GM18873 (cell line): ENCODE measurements around the gene RABGAP1L.
"Not testable (repeated sequence)": the region's sequence is repeated elsewhere in the genome, so short reads cannot be mapped to it uniquely, and the experiment has no call there.

Experiments
- ATAC-seq: cut with Tn5 transposase; IDR thresholded peaks from one replicate; pipeline ENCODE4 v1.9.1; 2021; ENCODE audit warnings: mild to moderate bottlenecking, moderate library complexity, moderate number of reproducible peaks; ENCODE audit not compliant: unreplicated experiment, low FRiP score

Gene RABGAP1L

GRCh38 chr1:174692313-174692712 is 533.0 kb downstream of the RABGAP1L start:
- ATAC-seq, result no peak

GRCh38 chr1:174693085-174693484 is 533.8 kb downstream of the RABGAP1L start:
- no peak for ATAC-seq

- ATAC-seq, result not testable (repeated sequence)
Measured at GRCh38 chr1:174693539-174693938, 534.2 kb downstream of the RABGAP1L start.

DNA sequence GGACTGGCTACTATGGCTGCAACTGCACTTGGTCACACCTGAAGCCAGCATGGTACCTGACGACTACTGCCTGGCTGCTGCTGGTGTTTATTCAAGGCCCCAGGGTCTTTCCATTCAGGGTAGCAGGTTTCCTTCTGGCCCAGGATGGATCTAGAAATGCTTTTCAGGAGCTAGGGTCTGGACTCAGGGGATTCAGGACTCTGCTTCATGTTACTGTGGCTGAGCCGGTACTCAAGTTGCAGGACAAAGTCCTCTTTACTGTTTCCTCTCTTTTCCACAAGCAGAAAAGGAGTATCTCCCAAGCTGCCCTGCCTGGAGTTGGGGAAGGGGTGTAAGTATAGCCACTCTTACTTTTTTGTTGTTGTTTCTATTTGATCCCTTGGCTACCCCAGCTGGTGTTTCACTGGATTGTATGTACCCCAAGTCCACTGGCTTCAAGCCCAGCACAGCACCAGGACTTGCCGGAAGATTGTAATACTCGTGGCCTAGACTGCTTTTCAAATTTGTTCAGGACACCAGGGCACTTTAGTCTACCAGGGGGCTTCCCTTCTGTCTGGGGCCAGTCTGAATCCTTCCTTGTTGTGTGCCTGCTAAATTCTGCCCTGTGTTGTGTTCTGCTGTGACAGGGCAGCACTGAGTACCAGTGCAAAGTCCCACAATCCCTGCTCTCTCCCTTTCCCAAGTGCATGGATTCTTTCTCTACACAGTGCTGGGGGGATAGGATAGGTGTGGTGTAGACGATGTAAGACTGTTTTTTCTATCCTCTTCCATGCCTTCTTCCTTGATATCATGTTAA is 536.9 kb downstream of the RABGAP1L start:
- ATAC-seq, result no peak

DNA sequence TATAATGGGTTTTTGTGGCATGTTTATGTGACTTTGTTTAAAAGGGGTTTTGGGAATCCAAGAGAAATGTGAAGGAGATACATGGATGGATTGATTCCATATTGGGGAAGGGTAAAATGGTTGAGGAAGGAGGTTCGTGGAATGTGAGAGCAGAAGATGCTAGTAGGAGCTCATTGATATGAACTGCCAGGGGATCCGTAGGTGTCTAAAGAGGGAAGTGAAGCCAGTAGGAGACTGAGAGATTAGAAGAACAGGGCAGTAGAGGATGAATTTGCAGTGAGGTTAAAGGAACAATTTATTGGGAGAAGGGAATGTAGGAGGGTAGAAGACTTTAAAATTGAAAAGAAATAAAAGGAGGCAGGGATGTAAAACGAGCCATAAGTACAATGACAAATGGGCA is 541.0 kb downstream of the RABGAP1L start:
- ATAC-seq, result no peak

- no peak for ATAC-seq
Measured at GRCh38 chr1:174700775-174701174, 541.5 kb downstream of the RABGAP1L start.

- no peak for ATAC-seq
Measured at GRCh38 chr1:174701565-174701964, 542.2 kb downstream of the RABGAP1L start.

DNA sequence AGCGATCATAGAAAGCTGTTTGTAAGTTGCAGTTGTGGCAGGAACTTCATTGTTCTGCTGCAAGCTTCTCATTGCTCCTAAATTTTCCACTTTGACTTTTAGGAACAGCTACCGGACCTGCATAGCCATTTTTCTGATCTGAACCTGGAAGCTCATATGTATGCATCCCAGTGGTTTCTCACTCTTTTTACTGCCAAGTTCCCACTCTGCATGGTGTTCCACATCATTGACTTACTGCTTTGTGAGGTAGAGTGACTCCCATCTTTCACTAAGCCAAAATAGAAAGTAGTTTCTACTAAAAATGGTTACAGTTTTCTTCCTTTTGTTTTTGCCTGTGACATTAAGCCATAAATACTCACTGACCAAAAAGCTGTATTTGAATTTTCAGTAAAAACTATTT is 542.7 kb downstream of the RABGAP1L start:
- no peak for ATAC-seq

GRCh38 chr1:174703309-174703708 is 544.0 kb downstream of the RABGAP1L start:
- no peak for ATAC-seq

- no peak for ATAC-seq
Measured at GRCh38 chr1:174704300-174704699, 545.0 kb downstream of the RABGAP1L start.

DNA sequence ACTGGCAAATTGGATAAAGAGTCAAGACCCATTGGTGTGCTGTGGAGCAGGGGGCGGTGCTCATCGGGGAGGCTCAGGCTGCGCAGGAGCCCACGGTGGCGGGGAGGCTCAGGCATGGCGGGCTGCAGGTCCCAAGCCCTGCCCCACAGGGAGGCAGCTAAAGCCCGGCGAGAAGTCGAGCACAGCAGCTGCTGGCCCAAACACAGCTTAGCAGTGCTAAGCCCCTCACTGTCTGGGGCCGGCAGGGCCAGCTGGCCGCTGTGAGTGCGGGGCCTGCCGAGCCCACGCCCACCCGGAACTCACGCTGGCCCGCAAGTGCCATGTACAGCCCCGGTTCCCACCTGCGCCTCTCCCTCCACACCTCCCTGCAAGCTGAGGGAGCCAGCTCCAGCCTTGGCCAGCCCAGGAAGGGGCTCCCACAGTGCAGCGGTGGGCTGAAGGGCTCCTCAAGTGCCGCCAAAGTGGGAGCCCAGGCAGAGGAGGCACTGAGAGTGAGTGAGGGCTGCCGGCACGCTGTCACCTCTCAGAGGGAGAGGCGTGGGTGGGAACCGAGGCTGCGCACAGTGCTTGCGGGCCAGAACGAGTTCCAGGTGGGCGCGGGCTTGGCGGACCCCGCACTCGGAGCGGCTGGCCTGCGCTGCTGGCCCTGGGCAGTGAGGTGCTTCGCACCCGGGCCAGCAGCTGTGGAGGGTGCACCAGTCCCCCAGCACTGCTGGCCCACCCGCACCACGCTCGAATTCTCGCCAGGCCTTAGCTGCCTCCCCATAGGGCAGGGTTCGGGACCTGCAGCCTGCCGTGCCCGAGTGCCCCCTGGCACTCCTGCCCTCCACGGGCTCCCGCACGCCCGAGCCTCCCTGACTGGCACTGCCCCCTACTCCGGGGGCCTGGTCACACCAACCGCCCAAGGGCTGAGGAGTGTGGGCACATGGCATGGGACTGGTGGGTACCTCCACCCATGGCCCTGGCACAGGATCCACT is 551.8 kb downstream of the RABGAP1L start:
- no peak for ATAC-seq

DNA sequence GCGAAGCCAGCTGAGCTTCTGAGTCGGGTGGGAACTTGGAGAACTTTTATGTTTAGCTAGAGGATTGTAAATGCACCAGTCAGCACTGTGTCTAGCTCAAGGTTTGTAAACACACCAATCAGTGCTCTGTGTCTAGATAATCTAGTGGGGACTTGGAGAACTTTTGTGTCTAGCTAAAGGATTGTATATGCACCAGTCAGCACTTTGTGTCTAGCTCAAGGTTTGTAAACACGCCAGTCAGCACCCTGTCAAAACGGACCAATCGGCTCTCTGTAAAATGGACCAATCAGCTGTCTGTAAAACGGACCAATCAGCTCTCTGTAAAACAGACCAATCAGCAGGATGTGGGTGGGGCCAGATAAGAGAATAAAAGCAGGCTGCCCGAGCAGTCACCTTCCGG is 552.5 kb downstream of the RABGAP1L start:
- not testable (repeated sequence) for ATAC-seq

DNA sequence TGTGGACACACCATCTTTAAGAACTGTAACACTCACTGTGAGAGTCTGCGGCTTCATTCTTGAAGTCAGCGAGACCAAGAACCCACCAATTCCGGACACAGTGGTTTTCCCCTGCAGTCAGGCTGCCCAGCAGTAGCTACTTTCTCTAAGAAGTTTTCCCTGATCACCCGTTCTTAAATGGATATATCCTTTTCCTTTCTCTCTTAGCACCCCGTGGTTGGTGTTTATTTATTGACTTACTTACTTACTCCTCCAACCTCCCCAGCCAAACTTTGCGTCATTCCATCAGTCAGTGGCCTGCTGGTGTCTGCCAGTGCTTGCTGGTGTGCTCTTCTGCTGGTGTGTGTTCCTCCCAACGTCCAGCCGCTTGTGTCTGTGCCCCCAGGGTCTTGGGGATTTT is 553.2 kb downstream of the RABGAP1L start:
- no peak for ATAC-seq

- no peak for ATAC-seq
Measured at GRCh38 chr1:174713796-174714195, 554.5 kb downstream of the RABGAP1L start.

- ATAC-seq, result no peak
Measured at GRCh38 chr1:174719194-174719593, 559.9 kb downstream of the RABGAP1L start.

DNA sequence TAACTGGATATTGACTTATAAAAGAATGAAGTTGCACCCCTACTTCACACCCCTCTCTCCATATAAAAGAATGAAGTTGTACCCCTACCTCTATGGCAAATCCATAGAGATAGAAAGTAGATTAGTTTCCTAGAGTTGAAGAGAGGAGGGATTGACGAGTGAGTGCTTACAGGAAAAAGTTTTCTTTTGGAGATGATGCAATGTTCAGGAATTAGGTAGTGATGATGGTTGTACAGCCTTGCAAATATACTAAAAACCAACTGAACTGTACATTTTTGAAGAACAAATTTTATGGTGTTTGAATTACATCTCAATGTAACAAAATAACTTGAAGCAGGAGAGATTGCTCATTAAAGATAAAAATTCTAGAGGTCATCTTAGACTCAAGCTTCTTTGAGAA is 561.3 kb downstream of the RABGAP1L start:
- ATAC-seq, result no peak

DNA sequence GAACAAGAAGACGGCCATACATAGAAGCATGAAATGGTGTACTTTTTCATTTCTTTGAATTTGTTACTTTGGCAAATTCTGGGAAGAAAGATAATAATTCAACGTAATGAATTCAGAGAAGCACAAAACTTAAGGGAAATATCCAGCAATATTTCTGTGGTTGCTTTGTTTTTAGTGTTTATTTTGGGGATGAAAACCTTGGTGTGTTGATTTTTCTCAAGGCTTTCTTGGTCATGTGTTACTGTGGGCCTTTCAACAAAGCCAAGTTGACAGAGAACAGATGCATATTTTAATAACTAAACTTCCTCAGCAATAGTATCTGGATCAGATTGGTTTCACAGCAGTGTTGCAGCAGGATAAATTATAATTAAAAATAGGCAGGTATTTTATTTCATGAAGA is 561.9 kb downstream of the RABGAP1L start:
- no peak for ATAC-seq

GRCh38 chr1:174723816-174724215 is 564.5 kb downstream of the RABGAP1L start:
- ATAC-seq, result no peak

DNA sequence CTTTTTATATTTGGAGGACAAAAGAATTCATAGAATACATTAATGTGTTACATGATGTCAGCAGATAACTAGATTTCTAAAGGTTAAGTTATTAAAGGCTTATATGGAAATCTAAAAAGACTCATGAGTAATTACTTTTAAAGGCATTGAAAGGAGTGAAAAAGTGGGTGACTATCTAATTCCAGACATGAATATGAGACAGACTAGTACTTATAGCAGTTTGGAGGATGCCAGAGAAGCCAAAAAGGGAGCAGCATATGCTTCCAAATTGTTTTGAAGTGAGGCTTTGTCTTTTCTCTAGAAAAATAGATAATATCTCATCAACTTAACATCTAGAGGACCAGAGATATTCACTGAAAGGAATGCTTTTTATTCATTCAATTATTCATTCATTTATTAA is 564.9 kb downstream of the RABGAP1L start:
- no peak for ATAC-seq

DNA sequence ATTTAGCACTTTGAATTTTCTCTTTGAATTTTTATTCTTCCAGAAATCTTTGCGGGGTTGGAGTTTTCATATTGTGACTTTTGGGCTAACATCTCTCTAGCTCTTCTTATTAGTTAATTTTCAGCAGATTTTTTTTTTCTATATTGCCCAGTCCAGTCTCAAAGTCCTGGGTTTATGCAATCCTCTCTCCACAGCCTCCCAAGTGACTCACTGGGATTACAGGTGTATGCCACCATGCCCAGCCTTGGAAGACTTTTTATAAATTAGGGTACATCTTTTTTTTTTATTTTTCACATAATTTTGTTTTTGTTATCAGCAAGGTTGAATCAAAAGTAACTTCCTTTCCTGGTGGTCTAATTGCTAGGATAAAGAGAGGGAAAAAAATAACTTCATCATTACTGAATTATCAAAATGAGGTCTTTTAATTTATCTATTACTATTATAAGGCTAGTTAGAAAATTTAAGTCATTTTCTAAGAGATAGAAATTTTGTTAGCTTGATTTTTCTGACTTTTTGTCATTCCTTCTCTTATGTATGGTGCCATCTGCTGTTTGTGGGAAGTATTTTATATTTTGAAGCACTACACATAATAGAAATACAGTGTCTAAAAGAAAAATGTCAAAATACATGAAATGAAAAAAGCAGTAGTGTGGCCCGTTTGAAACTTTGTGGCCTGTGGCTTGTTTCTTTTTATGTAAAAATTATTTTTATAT is 567.0 kb downstream of the RABGAP1L start:
- no peak for ATAC-seq
